Suppressor macrophage (primary cell): ENCODE measurements around the gene BCAS4.
"Not testable (repeated sequence)": the region's sequence is repeated elsewhere in the genome, so short reads cannot be mapped to it uniquely, and the experiment has no call there.

Experiments used
- DNase-seq, 4 experiments: peaks; one replicate each; pipeline ENCODE4 v3.0.0-alpha.2; 2020 to 2022

Gene BCAS4

GRCh38 chr20:50771419-50772080 is 23.3 kb upstream of the BCAS4 start:
- not testable (repeated sequence) for DNase-seq

- DNase-seq, result no peak
These were observed 22.3 kb upstream of the BCAS4 start for GRCh38 chr20:50772420-50773185.

GRCh38 chr20:50774515-50774914 is 20.3 kb upstream of the BCAS4 start:
- DNase-seq, result no peak

GRCh38 chr20:50776122-50776817 is 18.6 kb upstream of the BCAS4 start:
- DNase-seq, result no peak

GRCh38 chr20:50777373-50777772 is 17.5 kb upstream of the BCAS4 start:
- no peak for DNase-seq

- DNase-seq, result not testable (repeated sequence)
These were observed 15.9 kb upstream of the BCAS4 start for GRCh38 chr20:50778994-50779393.

GRCh38 chr20:50783390-50783789 is 11.5 kb upstream of the BCAS4 start:
- no peak for DNase-seq

GRCh38 chr20:50783903-50784302 is 11.0 kb upstream of the BCAS4 start:
- no peak for DNase-seq

- DNase-seq, result peak; percentile 8 to 31 (median 19)
These were observed 10.4 kb upstream of the BCAS4 start for GRCh38 chr20:50784464-50784863.

- no peak for DNase-seq
These were observed 8.2 kb upstream of the BCAS4 start for GRCh38 chr20:50786703-50787102.

- no peak for DNase-seq
These were observed 7.7 kb upstream of the BCAS4 start for GRCh38 chr20:50787181-50787580.

- no peak for DNase-seq
These were observed 6.5 kb upstream of the BCAS4 start for GRCh38 chr20:50788045-50788991.

- DNase-seq, result no peak
These were observed 4.8 kb upstream of the BCAS4 start for GRCh38 chr20:50789968-50790650.

GRCh38 chr20:50790651-50791277 is 4.1 kb upstream of the BCAS4 start:
- peak; percentile 83 to 94 (median 88) for DNase-seq

- DNase-seq, result no peak
These were observed 1.9 kb upstream of the BCAS4 start for GRCh38 chr20:50792708-50793574.

GRCh38 chr20:50793575-50794016 is 1.3 kb upstream of the BCAS4 start:
- peak in 3 of 4 experiments; percentile 17 to 54 (median 33) for DNase-seq

- peak in 1 of 4 experiments; percentile 23 for DNase-seq
These were observed 548 bp upstream of the BCAS4 start for GRCh38 chr20:50794181-50794845.

- DNase-seq, result no peak
These were observed 2.3 kb downstream of the BCAS4 start for GRCh38 chr20:50797142-50797541.

- DNase-seq, result no peak
These were observed 3.8 kb downstream of the BCAS4 start for GRCh38 chr20:50798650-50799049.
